Activated T-cell treated with anti-CD3 and anti-CD28 coated beads for 4 hours (primary cell): Measurements from ENCODE around the gene POLR2J2.
"Not testable (repeated sequence)": the region's sequence is repeated elsewhere in the genome, so short reads cannot be mapped to it uniquely, and the experiment has no call there.

Experiments used
- DNase-seq: peaks from one replicate; pipeline ENCODE4 v3.0.0-alpha.2; 2020

Gene POLR2J2

GRCh38 chr7:102667523-102667922 lies 3.9 kb downstream of the POLR2J2 start:
- not testable (repeated sequence) for DNase-seq

GRCh38 chr7:102666850-102667249 lies 4.6 kb downstream of the POLR2J2 start:
- not testable (repeated sequence) for DNase-seq

- not testable (repeated sequence) for DNase-seq
Measured at GRCh38 chr7:102664765-102665164, 6.7 kb downstream of the POLR2J2 start.

GRCh38 chr7:102649924-102650323 lies 21.5 kb downstream of the POLR2J2 start, which contains the start of gene SPDYE2B:
SPDYE2B (plus strand) TSS chr7:102650319; CDS start chr7:102652349, 2,030 bp downstream.
- DNase-seq = not testable (repeated sequence)

GRCh38 chr7:102647813-102648212 lies 23.6 kb downstream of the POLR2J2 start:
- DNase-seq = not testable (repeated sequence)

- not testable (repeated sequence) for DNase-seq
Measured at GRCh38 chr7:102643404-102643803, 28.1 kb downstream of the POLR2J2 start.

GRCh38 chr7:102642691-102643090 lies 28.8 kb downstream of the POLR2J2 start, which contains the start of gene UPK3BL1:
UPK3BL1 (minus strand) TSS chr7:102642791; CDS start chr7:102642741, 50 bp downstream.
- not testable (repeated sequence) for DNase-seq

GRCh38 chr7:102638848-102639247 lies 32.6 kb downstream of the POLR2J2 start:
- not testable (repeated sequence) for DNase-seq

- DNase-seq = not testable (repeated sequence)
Measured at GRCh38 chr7:102636956-102637355, 34.5 kb downstream of the POLR2J2 start.

GRCh38 chr7:102635354-102635753 lies 36.1 kb downstream of the POLR2J2 start:
- DNase-seq = not testable (repeated sequence)

GRCh38 chr7:102634299-102634698 lies 37.2 kb downstream of the POLR2J2 start:
- DNase-seq = not testable (repeated sequence)

GRCh38 chr7:102630622-102631021 lies 40.8 kb downstream of the POLR2J2 start:
- not testable (repeated sequence) for DNase-seq

GRCh38 chr7:102627271-102627904 lies 44.1 kb downstream of the POLR2J2 start:
- not testable (repeated sequence) for DNase-seq

- DNase-seq = not testable (repeated sequence)
Measured at GRCh38 chr7:102618122-102618521, 53.3 kb downstream of the POLR2J2 start.

GRCh38 chr7:102616507-102617125 lies 54.8 kb downstream of the POLR2J2 start, which contains the start of gene RASA4:
RASA4 (minus strand) TSS chr7:102616756; CDS start chr7:102616689, 67 bp downstream.
- DNase-seq = not testable (repeated sequence)
